ENCODE data around the gene IGFN1.

The IGFN1 gene

GRCh38 chr1:201163707-201164106, 26.9 kb upstream of the IGFN1 start:
- no peak for DNase-seq (ENCODE audit: low read depth in 2 of 2)

- no peak for DNase-seq (ENCODE audit: low read depth in 2 of 2)
These were observed 26.0 kb upstream of the IGFN1 start for GRCh38 chr1:201164645-201165044.

- no peak for DNase-seq (ENCODE audit: low read depth in 2 of 2)
These were observed 23.3 kb upstream of the IGFN1 start for GRCh38 chr1:201167041-201167991.

GRCh38 chr1:201169203-201169602, 21.4 kb upstream of the IGFN1 start:
- no peak for DNase-seq (ENCODE audit: low read depth in 2 of 2)

- DNase-seq (ENCODE audit: low read depth in 2 of 2): no peak
These were observed 20.6 kb upstream of the IGFN1 start for GRCh38 chr1:201169971-201170532.

DNA sequence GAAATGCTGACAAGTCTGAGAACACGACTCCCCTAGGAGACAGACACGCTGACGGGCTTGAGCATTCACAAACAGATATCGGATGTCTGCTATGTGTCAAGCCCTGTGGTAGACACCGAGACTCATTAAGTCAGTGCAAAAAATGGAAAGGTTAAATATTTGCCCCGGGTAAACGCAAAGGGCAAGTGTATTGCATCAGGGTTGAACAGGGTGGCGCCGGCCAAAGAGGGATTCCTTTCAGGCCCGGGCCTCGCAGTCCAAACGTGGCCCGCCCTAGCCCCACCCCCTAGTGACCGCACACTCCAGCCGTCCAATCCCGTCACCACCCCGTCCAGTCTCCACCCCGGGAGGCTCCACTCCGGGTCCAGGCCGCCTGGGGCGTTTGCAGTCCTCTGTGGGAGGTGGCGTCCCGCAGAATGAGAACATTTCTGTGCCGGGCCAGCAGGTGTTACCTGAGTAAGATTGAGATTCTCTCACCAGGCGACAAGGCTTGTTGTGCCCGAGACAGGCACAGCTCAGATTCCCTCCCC, 20.0 kb upstream of the IGFN1 start:
- DNase-seq (ENCODE audit: low read depth in 2 of 2): peak; percentile 8 to 50

GRCh38 chr1:201171063-201172036, 19.3 kb upstream of the IGFN1 start:
- DNase-seq (ENCODE audit: low read depth in 2 of 2): peak in 1 of 2 donors; percentile 15

DNA sequence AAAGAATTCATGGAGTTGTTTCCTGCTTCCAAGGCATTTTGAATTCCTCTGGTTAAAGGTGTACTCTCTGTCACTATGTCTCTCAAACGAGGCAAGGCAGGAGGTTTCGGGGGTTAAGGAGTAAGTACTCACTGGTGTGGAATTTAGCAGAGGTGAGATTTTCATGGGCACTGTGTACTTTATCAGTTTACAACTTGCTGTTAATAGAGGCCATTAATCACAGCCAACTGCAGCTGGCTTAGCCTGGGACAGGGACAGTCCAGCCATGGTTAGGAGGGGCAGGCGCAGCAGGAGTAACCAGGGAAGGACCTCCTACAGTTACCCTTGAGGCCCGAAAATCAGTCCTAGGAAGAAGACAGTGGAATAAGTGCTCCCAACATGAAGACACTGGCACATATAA, 18.3 kb upstream of the IGFN1 start:
- DNase-seq (ENCODE audit: low read depth in 2 of 2): no peak

DNA sequence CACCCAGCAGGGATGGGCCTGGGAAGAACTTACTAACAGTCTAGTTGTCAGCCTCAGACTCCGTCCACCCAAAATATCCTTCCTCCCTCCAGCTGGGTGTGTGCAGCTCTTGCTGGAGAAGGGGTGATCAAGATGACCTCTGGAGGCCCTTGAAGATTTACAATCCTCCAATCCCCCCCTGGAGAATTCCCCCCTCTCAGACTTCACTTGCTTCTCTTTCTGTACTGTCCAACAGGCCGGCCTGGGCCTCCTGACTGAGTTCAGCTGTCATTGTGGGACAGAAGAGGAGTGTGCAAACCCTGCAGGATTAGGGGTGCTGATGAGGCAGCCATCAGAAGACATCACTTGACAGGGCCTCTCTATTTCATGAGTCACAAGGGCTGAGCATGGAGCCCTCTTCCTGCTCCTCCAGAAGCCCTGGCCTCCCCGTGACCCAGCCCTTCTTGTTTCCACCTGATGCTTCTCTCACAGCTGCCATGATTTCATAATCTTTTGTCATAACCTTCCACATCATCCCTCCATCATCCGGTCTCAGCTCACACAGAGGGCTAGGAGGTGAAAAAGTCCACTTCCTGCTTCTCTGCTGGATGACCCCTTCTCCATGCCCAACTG, 17.5 kb upstream of the IGFN1 start:
- no peak for DNase-seq (ENCODE audit: low read depth in 2 of 2)

DNA sequence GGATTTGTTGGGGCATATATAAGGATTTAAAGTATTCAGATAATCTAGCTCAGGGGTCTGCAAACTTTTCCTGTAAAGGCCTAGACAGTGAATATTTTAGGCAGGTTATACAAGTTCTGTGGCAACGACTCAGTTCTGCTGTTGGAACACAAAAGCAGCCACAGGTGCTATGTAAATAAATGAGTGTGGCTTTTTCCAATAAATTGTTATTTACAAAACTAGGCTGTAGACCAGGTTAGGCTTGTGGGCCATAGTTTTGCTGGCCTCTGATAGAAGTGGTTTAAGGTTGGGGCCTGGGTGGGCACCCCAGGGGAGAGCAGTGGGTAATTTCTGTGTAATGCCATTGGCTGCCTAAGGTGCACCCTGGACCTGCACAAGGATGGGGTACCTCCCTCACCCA, 16.9 kb upstream of the IGFN1 start:
- no peak for DNase-seq (ENCODE audit: low read depth in 2 of 2)

GRCh38 chr1:201175820-201176500, 14.7 kb upstream of the IGFN1 start:
- DNase-seq (ENCODE audit: low read depth in 2 of 2): no peak

GRCh38 chr1:201176940-201177339, 13.7 kb upstream of the IGFN1 start:
- DNase-seq (ENCODE audit: low read depth in 2 of 2): no peak

DNA sequence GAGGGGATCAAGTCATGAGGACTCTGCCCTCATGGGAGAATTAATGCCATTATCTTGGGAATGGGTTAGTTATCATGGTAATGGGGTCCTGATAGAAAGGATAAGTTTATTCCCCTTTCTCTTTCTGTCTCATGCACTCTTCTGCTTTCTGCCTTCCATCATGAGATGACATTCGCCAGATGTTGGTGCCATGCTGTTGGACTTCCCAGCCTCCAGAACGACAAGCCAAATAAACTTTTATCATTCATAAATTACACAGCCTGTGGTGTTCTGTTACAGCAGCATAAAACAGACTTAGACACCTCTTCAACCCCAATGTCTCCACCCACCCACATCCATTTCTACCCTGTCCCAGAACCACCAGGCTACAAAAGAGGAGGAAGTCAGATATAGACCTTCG, 11.9 kb upstream of the IGFN1 start:
- DNase-seq (ENCODE audit: low read depth in 2 of 2): no peak

DNA sequence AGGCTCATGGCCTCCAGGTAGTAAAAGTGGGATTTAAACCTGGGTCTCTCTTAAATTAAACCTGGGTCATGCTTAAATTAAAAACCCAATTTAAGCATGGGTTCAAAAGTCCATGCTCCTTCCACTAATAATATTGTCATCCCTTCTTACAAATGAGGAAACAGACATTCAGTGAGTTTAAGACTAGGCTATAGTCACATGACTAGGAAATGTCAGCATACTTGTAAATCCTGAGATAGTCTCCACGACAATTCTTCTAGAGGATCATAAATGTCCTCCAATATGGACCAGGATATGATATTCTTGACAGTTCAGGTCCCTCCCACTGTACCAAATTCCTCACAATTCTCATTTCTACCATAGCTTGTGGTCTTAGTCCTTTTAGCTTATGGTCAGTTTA, 10.5 kb upstream of the IGFN1 start:
- DNase-seq (ENCODE audit: low read depth in 2 of 2): no peak

GRCh38 chr1:201180901-201181300, 9.7 kb upstream of the IGFN1 start:
- DNase-seq (ENCODE audit: low read depth in 2 of 2): no peak

DNA sequence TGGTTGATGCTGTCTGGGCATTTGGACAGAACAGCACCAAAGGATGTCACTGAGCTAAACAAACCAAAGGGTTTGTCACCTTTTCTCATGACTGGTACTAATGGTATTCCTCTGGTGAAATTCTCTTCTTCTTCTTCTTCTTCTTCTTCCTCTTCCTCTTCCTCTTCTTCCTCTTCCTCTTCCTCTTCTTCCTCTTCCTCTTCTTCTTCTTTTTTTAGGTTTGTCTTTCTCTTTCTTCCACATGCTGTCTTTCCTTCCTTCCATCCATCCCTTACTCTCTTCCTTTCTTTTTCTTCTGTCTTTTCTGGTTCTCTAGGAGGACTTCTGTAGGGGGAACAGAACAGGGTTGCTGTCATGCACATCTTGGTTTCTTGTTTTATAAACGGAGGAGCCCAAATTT, 9.3 kb upstream of the IGFN1 start:
- DNase-seq (ENCODE audit: low read depth in 2 of 2): no peak

- DNase-seq (ENCODE audit: low read depth in 2 of 2): no peak
These were observed 8.9 kb upstream of the IGFN1 start for GRCh38 chr1:201181726-201182125.

DNA sequence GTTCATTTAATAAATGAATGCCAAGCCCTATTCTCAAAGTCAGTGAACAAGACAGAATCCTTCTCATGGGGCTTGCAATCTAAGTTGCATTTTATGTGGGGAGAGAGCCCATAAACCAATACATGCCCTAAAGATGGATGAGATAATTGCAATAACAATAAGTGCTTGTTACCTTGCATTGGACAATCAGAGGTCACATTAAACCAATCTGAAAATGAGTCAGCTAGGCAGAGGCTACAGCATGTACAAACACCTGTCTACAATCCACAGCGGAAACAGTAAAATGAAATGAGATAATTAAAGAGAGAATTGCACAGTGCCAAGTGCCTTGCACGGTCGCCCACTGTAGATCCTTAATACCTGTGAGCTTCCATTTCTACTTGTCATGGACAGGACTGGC, 7.4 kb upstream of the IGFN1 start:
- no peak for DNase-seq (ENCODE audit: low read depth in 2 of 2)

GRCh38 chr1:201183753-201184152, 6.9 kb upstream of the IGFN1 start:
- DNase-seq (ENCODE audit: low read depth in 2 of 2): no peak

DNA sequence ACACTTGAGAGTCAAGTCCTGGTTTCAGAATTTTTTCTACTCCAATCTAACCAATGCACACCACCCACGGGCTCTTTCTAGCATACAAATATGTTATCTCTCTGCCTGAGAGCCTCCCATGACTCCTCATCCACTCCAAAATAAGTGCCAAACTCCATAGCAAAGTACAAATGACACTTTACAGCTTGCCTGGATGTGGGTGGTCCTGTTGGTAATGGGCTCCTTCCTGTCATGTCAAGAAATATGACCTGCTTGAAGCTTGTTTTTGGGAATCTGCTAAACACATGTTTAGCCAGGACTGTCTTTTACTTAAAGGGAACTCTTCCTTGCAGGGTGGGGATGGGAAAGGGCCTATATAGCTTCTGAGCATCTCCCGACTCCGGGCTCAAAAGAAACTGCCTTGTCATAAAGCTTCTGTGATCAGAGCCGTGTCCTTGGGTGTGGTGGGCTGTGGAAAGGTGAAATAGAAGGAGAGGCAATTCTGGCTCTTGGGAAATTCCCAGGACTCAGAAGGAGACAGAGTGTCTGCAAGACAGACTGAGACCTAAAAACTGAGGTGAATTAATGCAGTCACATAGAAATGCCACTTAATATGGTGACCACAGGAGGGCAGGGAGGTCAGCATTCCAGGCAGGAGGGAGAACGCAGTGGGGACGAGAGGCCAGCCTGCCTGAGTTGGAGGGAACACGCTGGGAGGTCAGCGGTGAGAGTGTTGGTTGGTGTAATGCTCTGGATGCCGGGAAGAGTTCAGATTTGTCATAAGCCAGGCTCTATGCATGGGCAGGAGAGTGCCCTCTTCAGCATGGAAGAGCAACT, 6.1 kb upstream of the IGFN1 start:
- no peak for DNase-seq (ENCODE audit: low read depth in 2 of 2)
